GM12891 (cell line): Measurements from ENCODE around the gene FBN1.
A peak's percentile ranks its signal among the peaks of the same experiment; 100 is the strongest.

ENCODE experiments used
- DNase-seq: peaks from one replicate; pipeline ENCODE4 v3.0.0; 2011; ENCODE audit warnings: low spot score; ENCODE audit not compliant: insufficient read length
- FAIRE-seq: peaks from 2 replicates; lab custom pipeline; 2011; peaks lifted over from hg19 to GRCh38; lab: Jason Lieb, UNC
- PAX5 ChIP-seq: IDR thresholded peaks from 2 replicates; pipeline ENCODE4 v1.6.1; 2011; ENCODE audit warnings: low read length, moderate library complexity, mild to moderate bottlenecking; ENCODE audit not compliant: insufficient read depth, severe bottlenecking
- POLR2A ChIP-seq: IDR thresholded peaks from 2 replicates; pipeline ENCODE4 v1.6.1; 2011; ENCODE audit warnings: low read depth, low read length, control low read depth
- POLR2AphosphoS5 ChIP-seq: IDR thresholded peaks from 2 replicates; pipeline ENCODE4 v1.6.1; 2011; ENCODE audit warnings: low read depth, low read length, control low read depth
- POU2F2 ChIP-seq: IDR thresholded peaks from 2 replicates; pipeline ENCODE4 v1.6.1; 2011; ENCODE audit warnings: low read depth, mild to moderate bottlenecking, control low read depth, low read length, moderate library complexity
- SPI1 ChIP-seq: IDR thresholded peaks from 2 replicates; pipeline ENCODE4 v1.6.1; 2011; ENCODE audit warnings: low read depth, low read length, control low read depth
- TAF1 ChIP-seq: IDR thresholded peaks from 2 replicates; pipeline ENCODE4 v1.6.1; 2011; ENCODE audit warnings: low read depth, low read length, control low read depth

Gene FBN1

GRCh38 chr15:48427960-48428547, 217.5 kb downstream of the FBN1 start:
- FAIRE-seq = no peak
- no peak for DNase-seq
- TF ChIP-seq POU2F2 (no peak), POLR2A (no peak), POLR2AphosphoS5 (no peak), PAX5 (no peak), TAF1 (no peak), SPI1 (no peak)

DNA sequence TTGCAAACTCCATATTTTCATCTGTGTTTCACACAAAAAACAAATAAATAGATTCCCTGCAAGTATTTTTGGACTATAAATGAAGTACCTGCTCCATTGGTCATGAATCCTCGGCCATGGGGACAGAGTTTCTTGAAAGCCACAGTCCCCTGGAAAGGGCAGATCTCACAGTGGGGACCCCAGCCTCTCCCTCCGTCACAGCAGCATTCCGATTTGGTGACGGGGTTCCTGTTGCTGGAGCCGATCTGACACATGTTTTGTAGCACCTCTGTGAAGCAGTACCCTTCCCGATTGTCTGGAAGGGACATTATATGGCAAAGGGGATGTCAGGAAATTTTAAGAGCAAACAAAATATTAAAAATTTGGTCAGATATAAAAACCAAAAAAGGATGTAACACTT, 218.0 kb downstream of the FBN1 start:
- DNase-seq (no peak), FAIRE-seq (no peak)
- TF ChIP-seq PAX5 (no peak), POLR2AphosphoS5 (no peak), POLR2A (no peak)

- TF ChIP-seq POLR2AphosphoS5 (no peak), TAF1 (no peak), POU2F2 (no peak), SPI1 (no peak), POLR2A (no peak), PAX5 (no peak)
- DNase-seq (no peak), FAIRE-seq (no peak)
These were observed 218.6 kb downstream of the FBN1 start for GRCh38 chr15:48426941-48427340.

DNA sequence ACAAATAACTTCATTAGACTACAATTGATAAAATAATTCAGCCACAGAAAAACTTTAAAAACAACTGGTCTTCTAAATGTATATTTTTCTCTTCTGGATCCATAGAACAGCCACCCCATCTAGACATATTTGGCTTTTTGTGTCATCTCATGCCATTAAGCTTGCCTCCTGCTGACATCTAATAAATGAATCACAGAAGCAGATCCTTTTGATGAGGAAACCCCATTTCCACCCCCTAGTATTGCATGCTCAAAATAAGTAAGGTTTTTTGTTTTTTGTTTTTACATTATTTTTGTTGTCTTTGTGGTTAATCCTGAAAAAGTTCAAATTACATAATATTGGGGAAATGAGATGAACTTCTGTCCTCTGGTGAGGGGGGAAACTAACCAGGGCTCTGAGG, 219.5 kb downstream of the FBN1 start:
- DNase-seq (no peak), FAIRE-seq (no peak)
- TF ChIP-seq TAF1 (no peak), POLR2A (no peak), PAX5 (no peak), SPI1 (no peak), POU2F2 (no peak), POLR2AphosphoS5 (no peak)

GRCh38 chr15:48425051-48425450, 220.5 kb downstream of the FBN1 start:
- DNase-seq (no peak), FAIRE-seq (no peak)
- no peak for TF ChIP-seq SPI1
- no peak for TF ChIP-seq POLR2A
- no peak for TF ChIP-seq POLR2AphosphoS5
- TF ChIP-seq TAF1 = no peak
- no peak for TF ChIP-seq PAX5
- no peak for TF ChIP-seq POU2F2

- FAIRE-seq = no peak
- TF ChIP-seq SPI1 = 0 out of 2 replicates have a peak, but pooled peaks have one; percentile 13
- TF ChIP-seq PAX5 = no peak
- no peak for DNase-seq
These were observed 221.5 kb downstream of the FBN1 start for GRCh38 chr15:48423896-48424475.

- TF ChIP-seq SPI1 = no peak
- DNase-seq (no peak), FAIRE-seq (no peak)
These were observed 222.2 kb downstream of the FBN1 start for GRCh38 chr15:48423342-48423741.

DNA sequence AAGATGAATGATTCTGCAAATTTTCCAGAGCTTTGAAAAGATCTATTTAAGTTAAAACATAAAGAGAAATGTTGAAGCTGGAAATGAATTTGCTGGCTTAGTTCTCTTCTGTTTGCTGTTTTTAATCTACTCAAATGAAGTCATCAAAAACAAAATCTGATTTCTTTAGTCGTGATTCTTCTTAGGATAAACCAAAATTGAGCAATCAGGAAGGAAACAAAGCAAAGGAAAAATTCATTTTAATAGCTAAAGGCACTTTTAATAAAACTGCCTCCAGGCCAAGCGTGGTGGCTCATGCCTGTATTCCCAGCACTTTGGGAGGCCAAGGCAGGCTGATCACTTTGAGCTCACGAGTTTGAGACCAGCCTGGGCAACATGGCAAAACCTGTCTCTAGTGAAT, 223.1 kb downstream of the FBN1 start:
- no peak for FAIRE-seq
- TF ChIP-seq PAX5 (no peak), POU2F2 (no peak), SPI1 (no peak), TAF1 (no peak)
- no peak for DNase-seq

- DNase-seq (no peak), FAIRE-seq (no peak)
- TF ChIP-seq TAF1 (no peak), POU2F2 (no peak), PAX5 (no peak), POLR2AphosphoS5 (no peak), SPI1 (no peak), POLR2A (no peak)
These were observed 224.1 kb downstream of the FBN1 start for GRCh38 chr15:48421362-48421761.

DNA sequence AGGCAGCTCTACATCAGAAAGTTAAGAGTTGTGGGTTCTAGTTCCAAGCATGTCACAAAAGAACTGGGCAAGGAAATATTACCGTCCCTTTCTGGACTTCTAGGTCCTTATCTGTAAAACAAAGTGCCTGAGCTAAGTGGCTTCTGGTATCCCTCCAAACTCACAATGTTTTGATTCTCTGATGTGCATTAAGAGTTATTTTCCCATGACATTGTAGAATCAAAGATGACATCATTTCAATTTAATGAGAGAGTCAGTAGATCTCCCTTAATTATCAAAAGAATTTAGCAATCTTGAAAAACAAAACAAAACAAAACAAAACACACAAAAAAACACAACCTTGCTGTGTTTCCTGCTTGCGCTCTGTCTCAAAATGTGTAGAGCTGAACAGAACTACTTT, 225.6 kb downstream of the FBN1 start:
- no peak for FAIRE-seq
- DNase-seq = no peak
- no peak for TF ChIP-seq POLR2A
- no peak for TF ChIP-seq POU2F2
- TF ChIP-seq TAF1 = no peak
- TF ChIP-seq PAX5 = no peak
- no peak for TF ChIP-seq SPI1
- TF ChIP-seq POLR2AphosphoS5 = no peak
